ENCODE measurements around the gene RAB30. TPM values are rescaled to one million over a fixed set of nuclear protein-coding genes. Genes with fewer than 3 reads are reported as not detected.
A peak's percentile ranks its signal among the peaks of the same experiment; 100 is the strongest.
"Not testable (repeated sequence)": the region's sequence is repeated elsewhere in the genome, so short reads cannot be mapped to it uniquely, and the experiment has no call there.

The RAB30 gene
- total RNA-seq, 1 donor from 2014 or later, result 13.6 TPM

- no peak for DNase-seq (ENCODE audit: low spot score)
Observed at GRCh38 chr11:82981852-82982251, 89.8 kb downstream of the RAB30 start.

- no peak for DNase-seq (ENCODE audit: low spot score)
Observed at GRCh38 chr11:82980947-82981346, 90.8 kb downstream of the RAB30 start.

GRCh38 chr11:82980292-82980691, 91.4 kb downstream of the RAB30 start:
- no peak for DNase-seq (ENCODE audit: low spot score)

GRCh38 chr11:82979824-82980223, 91.9 kb downstream of the RAB30 start:
- DNase-seq (ENCODE audit: low spot score), result no peak

- no peak for DNase-seq (ENCODE audit: low spot score)
Observed at GRCh38 chr11:82978422-82979099, 93.1 kb downstream of the RAB30 start.

GRCh38 chr11:82976786-82977185, 94.9 kb downstream of the RAB30 start:
- no peak for DNase-seq (ENCODE audit: low spot score)

GRCh38 chr11:82975882-82976281, 95.8 kb downstream of the RAB30 start:
- DNase-seq (ENCODE audit: low spot score), result no peak

- no peak for DNase-seq (ENCODE audit: low spot score)
Observed at GRCh38 chr11:82974851-82975250, 96.8 kb downstream of the RAB30 start.

- no peak for DNase-seq (ENCODE audit: low spot score)
Observed at GRCh38 chr11:82974135-82974534, 97.6 kb downstream of the RAB30 start.

GRCh38 chr11:82972103-82972502, 99.6 kb downstream of the RAB30 start:
- DNase-seq (ENCODE audit: low spot score), result no peak

GRCh38 chr11:82971519-82971946, 100.2 kb downstream of the RAB30 start:
- not testable (repeated sequence) for DNase-seq (ENCODE audit: low spot score)

- DNase-seq (ENCODE audit: low spot score), result not testable (repeated sequence)
Observed at GRCh38 chr11:82970507-82971083, 101.1 kb downstream of the RAB30 start.

GRCh38 chr11:82969811-82970210, 101.9 kb downstream of the RAB30 start:
- DNase-seq (ENCODE audit: low spot score), result no peak

- DNase-seq (ENCODE audit: low spot score), result no peak
Observed at GRCh38 chr11:82967381-82967780, 104.3 kb downstream of the RAB30 start.

GRCh38 chr11:82962021-82962420, 109.7 kb downstream of the RAB30 start:
- DNase-seq (ENCODE audit: low spot score), result not testable (repeated sequence)

GRCh38 chr11:82960779-82961143, 110.9 kb downstream of the RAB30 start:
- DNase-seq (ENCODE audit: low spot score), result no peak

GRCh38 chr11:82959987-82960778, 111.5 kb downstream of the RAB30 start:
- no peak for DNase-seq (ENCODE audit: low spot score)

- peak; percentile 53 for DNase-seq (ENCODE audit: low spot score)
Observed at GRCh38 chr11:82955736-82956453, 115.8 kb downstream of the RAB30 start.

GRCh38 chr11:82950502-82950901, 121.2 kb downstream of the RAB30 start:
- DNase-seq (ENCODE audit: low spot score), result not testable (repeated sequence)

GRCh38 chr11:82949352-82949751, 122.3 kb downstream of the RAB30 start:
- no peak for DNase-seq (ENCODE audit: low spot score)

GRCh38 chr11:82945682-82946081, 126.0 kb downstream of the RAB30 start:
- no peak for DNase-seq (ENCODE audit: low spot score)

- not testable (repeated sequence) for DNase-seq (ENCODE audit: low spot score)
Observed at GRCh38 chr11:82945041-82945440, 126.7 kb downstream of the RAB30 start.

Data from mucosa of gallbladder (tissue), 1 donor.